Adrenal gland (tissue), 12 donors: ENCODE measurements around the gene SPACA4. TPM values are rescaled to one million over a fixed set of nuclear protein-coding genes. Genes with fewer than 3 reads are reported as not detected.

ENCODE experiments used
- DNase-seq, 7 donors: peaks; one replicate each; pipeline ENCODE4 v3.0.0-alpha.2; 2019 to 2020
- H3K27ac ChIP-seq, 5 donors: fragments of 200-600 bp; sonication (generic) in 4 of 5; 1 replicate in 3 of 5; 2 replicates in 2 of 5; pipeline versions ENCODE4 v1.5.1 to v1.8.0; 2016 to 2020; ENCODE audit warnings: mild to moderate bottlenecking in 1 of 5
- H3K27me3 ChIP-seq: fragments of 200-600 bp; 2 replicates; pipeline ENCODE4 v1.8.0; 2021
- H3K36me3 ChIP-seq, 2 donors: fragments of 200-600 bp; replicated peaks in 1 of 2; 1 replicate in 1 of 2; 2 replicates in 1 of 2; pipeline versions ENCODE4 v1.5.1 to v1.8.0; 2018 to 2022
- H3K4me1 ChIP-seq, 2 donors: fragments of 200-600 bp; replicated peaks in 1 of 2; 1 replicate in 1 of 2; 2 replicates in 1 of 2; pipeline versions ENCODE4 v1.5.1 to v1.8.0; 2018 to 2021
- H3K4me3 ChIP-seq, 4 donors: fragments of 200-600 bp; sonication (generic) in 3 of 4; one replicate each; pipeline ENCODE4 v1.5.1; 2016 to 2018
- H3K9me3 ChIP-seq, 3 donors: fragments of 200-600 bp; sonication (generic) in 1 of 3; replicated peaks in 1 of 3; 1 replicate in 2 of 3; 2 replicates in 1 of 3; pipeline versions ENCODE4 v1.5.1 to v1.8.0; 2016 to 2021
- CTCF ChIP-seq, 6 experiments: fragments of 450-650 bp in 4 of 6; fragments of 200-600 bp in 2 of 6; sonication (generic) in 1 of 6; IDR thresholded peaks; 1 replicate in 5 of 6; 2 replicates in 1 of 6; pipeline versions ENCODE4 v1.5.1 to v1.8.0; 2016 to 2021; ENCODE audit warnings: antibody characterized with exemption in 6 of 6, mild to moderate bottlenecking in 2 of 6, moderate library complexity in 1 of 6
- POLR2A ChIP-seq, 2 donors: fragments of 450-650 bp; IDR thresholded peaks; one replicate each; pipeline ENCODE4 v1.6.1; 2017; ENCODE audit warnings: antibody characterized with exemption in 2 of 2, mild to moderate bottlenecking in 2 of 2, moderate library complexity in 1 of 2
- WGBS, 4 donors: extraction: QIAGEN DNeasy Blood & Tissue Kit in 2 of 4; methylation state at CpG; one replicate each; pipeline versions ENCODE4 v1.1.5 to v1.1.7; 2013 to 2017; 5-methylcytosine and 5-hydroxymethylcytosine counted together
- intact Hi-C, 2 donors: fragments of 100-400 bp; cut with DNase I; formaldehyde crosslinking; loops; one replicate each; pipeline versions ENCODE4 v1.14.1 to v1.15.0; 2022 to 2023
- polyA plus RNA-seq, 3 donors: library from polyadenylated mRNA; stranded (reverse); fragments of 200-250 nt in 2 of 3; fragments of 350-450 nt in 1 of 3; fragmentation: Illumina TruSeq in 1 of 3; extraction: RNeasy Lipid Tissue Mini Kit (QIAGEN cat#74804) in 1 of 3; gene quantifications; one replicate each; pipeline ENCODE4 v1.2.3, GENCODE V29; 2013 to 2014
- total RNA-seq, 9 donors: library from RNA; depleted of rRNA in 4 of 9; stranded (reverse); fragments of >200 nt in 4 of 9; fragments of 120-200 nt in 1 of 9; fragmentation: NEBNext Ultra II Directional in 1 of 9; extraction: Animal tissue kit (Norgen Biotek cat#: 25700) in 1 of 9; gene quantifications; one replicate each; pipeline versions ENCODE4 v1.1.0 to v1.2.4, GENCODE V29; 2013 to 2023
- donor health status: healthy with polysubstance abuse.
- donor health status: Bipolar disorder and iron deficiency.
- donor health status: DM: yes; HTN: yes; CAD: no.
- donor health status: DM: no; HTN: no; CAD: no.
- donor health status: DM: no; HTN: no; CAD: no.
- donor health status: DM: yes; HTN: yes; CAD: no.

Gene SPACA4
- total and polyA plus RNA-seq, 12 donors, result not detected

GRCh38 chr19:48642862-48643261 is 36.3 kb downstream of the SPACA4 start:
- 86 to 93% (median 90%) methylated on average over 5 of the region's 5 CpGs for WGBS, 4 donors
- TF ChIP-seq POLR2A (IDR thresholded peaks at IDR 0.05) (no peak), CTCF (IDR thresholded peaks at IDR 0.05) (no peak)
- intact Hi-C loops, result loop anchor here in 1 of 2 donors (10.0 kb wide), 1 partner anchor 202 kb away; no protein-coding TSS in a partner anchor
- Histone ChIP-seq H3K9me3 (no peaks in the 10 kb centered on the region), H3K4me1 (peaks cover 17 to 21% of the 10 kb centered on the region in 2 donors), H3K27me3 (no peaks in the 10 kb centered on the region), H3K4me3 (no peak overlapping the region), H3K27ac (no peak overlapping the region), H3K36me3 (no peaks in the 10 kb centered on the region)
- DNase-seq, result no peak

DNA sequence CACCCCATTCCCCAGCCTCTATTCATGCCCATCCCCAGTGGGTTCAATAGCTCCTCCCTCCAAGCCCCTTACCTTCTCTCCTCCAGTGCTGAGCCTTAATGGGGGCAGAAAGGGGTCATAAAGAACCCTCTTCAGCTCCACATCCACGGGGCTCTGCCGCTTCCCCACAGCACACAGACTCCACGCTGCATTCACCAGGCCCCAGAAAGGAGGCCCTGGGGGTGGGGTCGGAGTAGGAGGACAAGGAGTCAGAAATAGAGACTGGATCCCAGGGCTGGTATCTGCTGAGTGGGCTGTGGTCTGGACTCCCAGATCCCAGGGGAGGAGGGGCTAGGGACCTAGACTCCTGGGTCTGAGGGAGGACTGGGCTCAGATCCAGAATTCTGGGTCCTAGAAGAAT is 37.8 kb downstream of the SPACA4 start:
- no peak for DNase-seq
- no peaks in the 10 kb centered on the region for H3K36me3 ChIP-seq
- TF ChIP-seq CTCF (IDR thresholded peaks at IDR 0.05), result no peak
- no peak for TF ChIP-seq POLR2A (IDR thresholded peaks at IDR 0.05)
- no peaks in the 10 kb centered on the region for H3K27me3 ChIP-seq
- no peaks in the 10 kb centered on the region for H3K9me3 ChIP-seq
- no peak overlapping the region for H3K27ac ChIP-seq
- peaks cover 11 to 13% of the 10 kb centered on the region in 2 donors for H3K4me1 ChIP-seq
- intact Hi-C loops, result loop anchor here in 1 of 2 donors (10.0 kb wide), 1 partner anchor 200 kb away; no protein-coding TSS in a partner anchor
- no peak overlapping the region for H3K4me3 ChIP-seq
- 68 to 86% (median 77%) methylated on average over 4 of the region's 4 CpGs for WGBS, 4 donors

GRCh38 chr19:48644839-48645619 is 38.5 kb downstream of the SPACA4 start:
- H3K9me3 ChIP-seq, result no peaks in the 10 kb centered on the region
- TF ChIP-seq CTCF (IDR thresholded peaks at IDR 0.05), result no peak
- TF ChIP-seq POLR2A (IDR thresholded peaks at IDR 0.05), result no peak
- no peaks in the 10 kb centered on the region for H3K36me3 ChIP-seq
- peak overlapping the region in 1 of 4 donors; percentile 60 for H3K4me3 ChIP-seq
- peak overlapping the region; percentile 75 to 93 (median 83) for H3K27ac ChIP-seq
- H3K27me3 ChIP-seq, result no peaks in the 10 kb centered on the region
- intact Hi-C loops, result loop anchor here in 1 of 2 donors (10.0 kb wide), 1 partner anchor 200 kb away; no protein-coding TSS in a partner anchor
- DNase-seq, result peak; percentile 73 to 93 (median 85)
- peaks cover 11 to 13% of the 10 kb centered on the region in 2 donors for H3K4me1 ChIP-seq
- 2 to 4% (median 3%) methylated on average over 16 to 25 of the region's 25 CpGs for WGBS, 4 donors

GRCh38 chr19:48645620-48646000 is 39.1 kb downstream of the SPACA4 start:
- DNase-seq, result no peak
- peak overlapping the region; percentile 75 to 93 (median 83) for H3K27ac ChIP-seq
- peaks cover 11 to 13% of the 10 kb centered on the region in 2 donors for H3K4me1 ChIP-seq
- TF ChIP-seq CTCF (IDR thresholded peaks at IDR 0.05) (no peak), POLR2A (IDR thresholded peaks at IDR 0.05) (no peak)
- no peaks in the 10 kb centered on the region for H3K9me3 ChIP-seq
- peak overlapping the region in 2 of 4 donors; percentile 49 to 60 for H3K4me3 ChIP-seq
- WGBS, 4 donors, result 0 to 1% (median 0%) methylated on average over 4 to 6 of the region's 6 CpGs
- no peaks in the 10 kb centered on the region for H3K36me3 ChIP-seq
- H3K27me3 ChIP-seq, result no peaks in the 10 kb centered on the region
- intact Hi-C loops, result loop anchor here in 1 of 2 donors (10.0 kb wide), 1 partner anchor 199 kb away; no protein-coding TSS in a partner anchor
